K562 (cell line): ENCODE data around the gene MPND. TPM values are rescaled to one million over a fixed set of nuclear protein-coding genes. Genes with fewer than 3 reads are reported as not detected.

Experiments used
- ATAC-seq: fragments of 200-7000 bp; cut with Tn5 transposase; 3 replicates; pipeline ENCODE4 v1.9.1; 2020; ENCODE audit warnings: moderate library complexity
- BruUV-seq: library from RNA; stranded (reverse); fragments of 400-500 nt; replicated peaks from 2 replicates; lab custom pipeline; 2021; lab: Mats Ljungman, UMichigan
- CTCF ChIA-PET: fragments of 300-600 bp; formaldehyde crosslinking; extraction: SDS; loops from one replicate; lab custom pipeline; 2021; ENCODE audit warnings: low intra/inter-chr PET ratio; lab: Yijun Ruan, JAX
- POLR2A ChIA-PET: fragments of 300-600, 350-650 bp; sonication (Branson Sonifier 250); formaldehyde crosslinking; extraction: SDS; loops from one replicate; lab custom pipeline; 2021; ENCODE audit warnings: antibody characterized with exemption, inconsistent platforms; lab: Yijun Ruan, JAX
- DNase-seq, 4 experiments: peaks; one replicate each; pipeline versions ENCODE4 v3.0.0 to v3.0.0-alpha.2; 2011 to 2018; ENCODE audit warnings: low spot score in 3 of 4, mixed read lengths in 3 of 4; ENCODE audit errors: extremely low read depth in 1 of 4
- FAIRE-seq: peaks from 2 replicates; lab custom pipeline; 2011; peaks lifted over from hg19 to GRCh38; lab: Jason Lieb, UNC
- H2AFZ ChIP-seq: 2 replicates; pipeline ENCODE4 v1.6.0; 2011; ENCODE audit warnings: low read depth, low read length, control low read depth, inconsistent platforms
- H3K27ac ChIP-seq: fragments of 200-600 bp; 3 replicates; pipeline ENCODE4 v1.8.0; 2011; ENCODE audit warnings: low read depth, mild to moderate bottlenecking, control low read depth, inconsistent platforms, low read length, moderate library complexity, mixed read lengths; ENCODE audit errors: extremely low read depth
- H3K27me3 ChIP-seq, 2 experiments: fragments of 300-600 bp in 1 of 2; 2 replicates in 1 of 2; 3 replicates in 1 of 2; pipeline versions ENCODE4 v1.6.0 to v1.8.0; 2011; ENCODE audit warnings: inconsistent platforms in 2 of 2, low read length in 2 of 2, mild to moderate bottlenecking in 1 of 2, mixed read lengths in 1 of 2, moderate library complexity in 1 of 2; ENCODE audit not compliant: control insufficient read depth in 2 of 2, insufficient read depth in 2 of 2
- H3K36me3 ChIP-seq: fragments of 300-600 bp; 3 replicates; pipeline ENCODE4 v1.8.0; 2011; ENCODE audit warnings: mild to moderate bottlenecking, low read length, inconsistent platforms; ENCODE audit not compliant: control insufficient read depth, insufficient read depth
- H3K4me1 ChIP-seq, 2 experiments: fragments of 200-600 bp in 1 of 2; replicated peaks in 1 of 2; 2 replicates in 1 of 2; 3 replicates in 1 of 2; pipeline versions ENCODE4 v1.5.1 to v1.8.0; 2011; ENCODE audit warnings: inconsistent platforms in 2 of 2, low read length in 2 of 2, mild to moderate bottlenecking in 1 of 2, mixed read lengths in 1 of 2, moderate library complexity in 1 of 2; ENCODE audit not compliant: control insufficient read depth in 2 of 2, insufficient read depth in 2 of 2
- H3K4me2 ChIP-seq: 2 replicates; pipeline ENCODE4 v1.6.1; 2011; ENCODE audit warnings: low read length, control low read depth, inconsistent platforms, mixed read lengths; ENCODE audit not compliant: insufficient read depth
- H3K4me3 ChIP-seq: fragments of 200-600 bp; sonication (generic), shearing (Covaris generic); 2 replicates; pipeline ENCODE4 v1.5.1; 2016; ENCODE audit warnings: control low read depth, inconsistent platforms
- H3K79me2 ChIP-seq: fragments of 200-600 bp; 3 replicates; pipeline ENCODE4 v1.8.0; 2011; ENCODE audit warnings: low read length, inconsistent platforms; ENCODE audit not compliant: control insufficient read depth, insufficient read depth
- H3K9ac ChIP-seq, 2 experiments: 2 replicates each; pipeline versions ENCODE4 v1.6.0 to v1.6.1; 2011; ENCODE audit warnings: low read depth in 2 of 2, low read length in 2 of 2, control low read depth in 1 of 2, inconsistent platforms in 1 of 2, mild to moderate bottlenecking in 1 of 2, mixed read lengths in 1 of 2; ENCODE audit not compliant: insufficient read depth in 1 of 2
- H3K9me1 ChIP-seq: one replicate; pipeline ENCODE4 v1.6.0; 2011; ENCODE audit warnings: inconsistent platforms, mild to moderate bottlenecking, low read length, moderate library complexity; ENCODE audit not compliant: control insufficient read depth, insufficient read depth
- H3K9me3 ChIP-seq: replicated peaks from 2 replicates; pipeline ENCODE4 v1.5.1; 2011; ENCODE audit warnings: low read depth, low read length, inconsistent platforms; ENCODE audit not compliant: control insufficient read depth, insufficient read depth
- H4K20me1 ChIP-seq: replicated peaks from 2 replicates; pipeline ENCODE4 v1.6.1; 2011; ENCODE audit warnings: low read length, inconsistent platforms, mixed read lengths; ENCODE audit not compliant: control insufficient read depth, insufficient read depth
- GABPB1 ChIP-seq: sonication (generic); formaldehyde crosslinking; IDR thresholded peaks from 2 replicates; pipeline ENCODE4 v1.8.0; 2022; ENCODE audit warnings: mild to moderate bottlenecking, missing genetic modification reagents
- KAT8 ChIP-seq: fragments of 450-650 bp; IDR thresholded peaks from 2 replicates; pipeline ENCODE4 v1.6.1; 2016; ENCODE audit warnings: low read depth, mild to moderate bottlenecking
- RBFOX2 ChIP-seq: fragments of 200-400 bp; formaldehyde crosslinking; IDR thresholded peaks from 2 replicates; pipeline ENCODE4 v1.6.1; 2017; ENCODE audit warnings: low read depth, mild to moderate bottlenecking, low read length, moderate library complexity
- ZKSCAN1 ChIP-seq: fragments of 150-350 bp; IDR thresholded peaks from 2 replicates; pipeline ENCODE4 v1.6.1; 2016; ENCODE audit warnings: low read depth, low read length
- ZNF408 ChIP-seq: fragments of 250-450 bp; sonication (Bioruptor Pico); IDR thresholded peaks from 2 replicates; pipeline ENCODE4 v1.4.0; 2020; ENCODE audit warnings: low read depth, mild to moderate bottlenecking, moderate library complexity
- WGBS: fragments of 100-300 bp; shearing (Covaris generic); methylation state at CpG from one replicate; pipeline ENCODE4 v1.1.6; 2016; ENCODE audit warnings: low coverage, mixed read lengths; ENCODE audit not compliant: insufficient coverage; ENCODE audit errors: missing lambda C conversion rate; 5-methylcytosine and 5-hydroxymethylcytosine counted together
- in situ Hi-C: fragments of 300-500 bp; cut with MboI; formaldehyde crosslinking; loops from 4 replicates; pipeline ENCODE4 v1.15.0; 2018; ENCODE audit warnings: inconsistent platforms, mixed read lengths
- intact Hi-C: fragments of 100-400 bp; cut with micrococcal nuclease; formaldehyde crosslinking; loops from 2 replicates; pipeline ENCODE4 v1.14.2; 2022
- polyA plus RNA-seq, 8 experiments: library from polyadenylated mRNA; depleted of rRNA in 4 of 8; stranded (reverse) in 5 of 8; unstranded in 3 of 8; fragments of >200 nt; fragmentation: Nextera tagmentation in 2 of 8; fragmentation: Illumina TruSeq in 1 of 8; extraction: Ambion mirVana in 2 of 8; extraction: Trizol in 1 of 8; gene quantifications; 2 replicates each; pipeline versions ENCODE4 v1.2.1 to v1.2.3, GENCODE V29; 2011 to 2014; ENCODE audit warnings: inconsistent platforms in 1 of 8, missing spikeins in 1 of 8
- total RNA-seq, 7 experiments: library from RNA; depleted of rRNA in 6 of 7; stranded (reverse); fragments of >200 nt in 6 of 7; fragmentation: Illumina TruSeq in 2 of 7; extraction: Trizol in 2 of 7; gene quantifications; 2 replicates each; pipeline versions ENCODE4 v1.2.1 to v1.2.3, GENCODE V29; 2011 to 2021; ENCODE audit warnings: low replicate concordance in 1 of 7

Gene MPND
- total and polyA plus RNA-seq, 9 of the 15 experiments (the other 6 are each of a cell fraction or from before 2014, with no cell fraction given) = 0.25 to 14.0 (median 3.9) TPM

DNA sequence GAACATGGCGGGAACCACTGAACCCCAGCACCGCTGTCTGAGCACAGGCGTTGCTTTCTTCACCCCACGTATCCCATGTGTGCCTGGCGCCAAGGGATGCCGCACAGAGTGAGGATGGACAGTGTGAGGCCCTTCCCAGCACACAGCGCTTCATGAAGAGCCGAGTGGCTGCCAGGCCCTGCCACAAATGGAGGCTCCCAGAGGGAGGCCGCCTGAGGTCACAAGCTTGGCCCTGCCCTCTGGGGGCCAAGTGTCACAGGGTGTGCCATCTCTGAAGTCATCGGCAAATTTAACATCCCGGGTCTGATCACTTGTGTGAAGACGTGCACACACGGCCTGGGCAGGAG lies 24.4 kb downstream of the MPND start:
- Histone ChIP-seq H3K27ac (no peak overlapping the region), H3K4me1 (peaks cover 33 to 84% of the 10 kb centered on the region in 2 experiments), H3K36me3 (peaks cover 79% of the 10 kb centered on the region; the same call in 2 of the 3 replicates), H3K79me2 (peaks cover 59% of the 10 kb centered on the region), H4K20me1 (no peaks in the 10 kb centered on the region; the same call in 1 of the 2 replicates), H2AFZ (no peak overlapping the region), H3K9me1 (no peaks in the 10 kb centered on the region), H3K27me3 (no peaks in the 10 kb centered on the region), H3K9ac (peak overlapping the region in 1 of 2 experiments; percentile 84; a peak in 2 of 4 replicates), H3K9me3 (no peaks in the 10 kb centered on the region), H3K4me3 (no peak overlapping the region), H3K4me2 (no peak overlapping the region)
- in situ Hi-C loops (no loop called here), intact Hi-C loops (no loop called here)
- DNase-seq = no peak
- ATAC-seq = no peak
- 93% methylated on average over 13 of the region's 13 CpGs for WGBS
- FAIRE-seq = no peak
- CTCF ChIA-PET = no interaction called here
- BruUV-seq = no TSS peak
- TF ChIP-seq ZNF408 (CRISPR knock-in tag) = no peak
- TF ChIP-seq RBFOX2 = 0 out of 2 replicates have a peak, but pooled peaks have one; percentile 14
- no peak for TF ChIP-seq ZKSCAN1
- TF ChIP-seq GABPB1 = no peak
- TF ChIP-seq KAT8 = no peak
- POLR2A ChIA-PET = interaction anchor here (3.6 kb wide), 1 partner anchor 11 kb away, joined by 18 read pairs; no protein-coding TSS in a partner anchor
